GM12873 (cell line): ENCODE measurements around the gene SELENBP1.

Experiments
- TF ChIP-seq, protein P1 (sequence below): IDR thresholded peaks from 2 replicates; pipeline ENCODE4 v1.5.1; 2012; ENCODE audit warnings: low read depth, mild to moderate bottlenecking, moderate library complexity, low read length, control low read depth; ENCODE audit not compliant: insufficient read depth; ENCODE audit errors: missing control alignments

Gene SELENBP1

GRCh38 chr1:151318975-151319374, 53.5 kb downstream of the SELENBP1 start:
- TF ChIP-seq, protein P1, sequence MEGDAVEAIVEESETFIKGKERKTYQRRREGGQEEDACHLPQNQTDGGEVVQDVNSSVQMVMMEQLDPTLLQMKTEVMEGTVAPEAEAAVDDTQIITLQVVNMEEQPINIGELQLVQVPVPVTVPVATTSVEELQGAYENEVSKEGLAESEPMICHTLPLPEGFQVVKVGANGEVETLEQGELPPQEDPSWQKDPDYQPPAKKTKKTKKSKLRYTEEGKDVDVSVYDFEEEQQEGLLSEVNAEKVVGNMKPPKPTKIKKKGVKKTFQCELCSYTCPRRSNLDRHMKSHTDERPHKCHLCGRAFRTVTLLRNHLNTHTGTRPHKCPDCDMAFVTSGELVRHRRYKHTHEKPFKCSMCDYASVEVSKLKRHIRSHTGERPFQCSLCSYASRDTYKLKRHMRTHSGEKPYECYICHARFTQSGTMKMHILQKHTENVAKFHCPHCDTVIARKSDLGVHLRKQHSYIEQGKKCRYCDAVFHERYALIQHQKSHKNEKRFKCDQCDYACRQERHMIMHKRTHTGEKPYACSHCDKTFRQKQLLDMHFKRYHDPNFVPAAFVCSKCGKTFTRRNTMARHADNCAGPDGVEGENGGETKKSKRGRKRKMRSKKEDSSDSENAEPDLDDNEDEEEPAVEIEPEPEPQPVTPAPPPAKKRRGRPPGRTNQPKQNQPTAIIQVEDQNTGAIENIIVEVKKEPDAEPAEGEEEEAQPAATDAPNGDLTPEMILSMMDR = no peak

GRCh38 chr1:151315565-151316235, 56.8 kb downstream of the SELENBP1 start:
- TF ChIP-seq, protein P1 = no peak
